TTC549 (cell line): ENCODE measurements around the gene FZD4.

Experiments used
- FAIRE-seq: peaks from 2 replicates; lab custom pipeline; 2012; peaks lifted over from hg19 to GRCh38; lab: Jason Lieb, UNC

FZD4 gene

DNA sequence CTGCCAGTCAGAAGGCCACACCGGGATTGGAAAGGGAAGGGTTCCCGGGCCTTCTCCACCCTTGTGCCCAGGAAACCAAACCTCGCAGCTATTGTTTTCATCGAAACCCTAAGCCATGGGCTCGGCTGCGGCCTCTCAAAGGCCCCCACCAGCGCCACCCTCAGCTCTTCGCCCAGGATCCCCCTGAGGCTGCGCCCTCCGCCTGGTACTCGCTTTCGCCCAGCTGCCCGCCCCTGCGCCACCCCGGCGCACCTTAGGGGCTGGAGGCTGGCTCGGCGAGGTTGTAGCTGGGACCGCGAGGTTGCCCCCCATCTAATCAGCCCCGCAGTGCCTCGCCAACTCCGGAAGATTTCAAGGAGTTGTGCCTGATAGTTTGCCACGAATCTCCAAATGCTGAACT lies 49.0 kb downstream of the FZD4 start:
- no peak for FAIRE-seq

DNA sequence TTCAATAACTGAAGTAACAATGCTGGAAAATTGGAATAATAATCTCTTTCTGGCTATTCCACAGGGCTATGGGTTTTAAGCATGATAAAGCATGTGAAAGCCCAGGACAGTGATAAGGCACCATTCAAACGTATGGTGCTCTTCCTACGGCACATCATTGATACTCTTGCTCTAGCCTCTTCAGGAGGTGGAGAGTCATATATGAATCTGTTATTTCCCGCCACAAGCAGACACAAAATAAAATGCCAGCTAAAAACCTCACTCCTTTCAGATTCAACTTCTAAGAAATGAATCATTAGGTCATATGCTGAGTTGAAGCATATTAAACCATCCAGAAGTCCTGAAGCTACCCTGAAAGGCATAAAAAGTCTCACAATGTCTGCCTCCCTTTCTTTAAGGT lies 49.9 kb downstream of the FZD4 start:
- FAIRE-seq = no peak

GRCh38 chr11:86904001-86904400 lies 51.2 kb downstream of the FZD4 start:
- FAIRE-seq = no peak

- FAIRE-seq = no peak
Measured at GRCh38 chr11:86902345-86902744, 52.9 kb downstream of the FZD4 start.

DNA sequence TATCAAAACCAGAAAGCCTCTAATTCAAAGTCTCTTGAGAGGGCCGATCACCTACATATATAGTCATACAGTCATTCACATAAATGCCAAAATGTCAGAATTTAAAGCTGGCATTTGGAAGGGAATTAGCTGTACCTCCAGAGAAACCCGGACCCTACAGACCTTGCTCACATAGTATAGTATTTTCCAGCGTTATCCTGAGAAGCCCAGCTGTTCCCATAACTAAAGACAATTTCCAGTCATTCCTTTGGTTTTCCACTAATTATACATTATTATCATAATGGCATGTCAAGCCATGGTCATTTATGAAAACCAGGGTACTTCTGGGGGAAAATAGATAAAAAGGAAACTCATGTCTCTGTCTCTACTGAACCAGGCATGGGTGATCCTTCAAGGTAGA lies 53.6 kb downstream of the FZD4 start:
- FAIRE-seq = no peak

- FAIRE-seq = no peak
Measured at GRCh38 chr11:86900162-86900561, 55.0 kb downstream of the FZD4 start.

DNA sequence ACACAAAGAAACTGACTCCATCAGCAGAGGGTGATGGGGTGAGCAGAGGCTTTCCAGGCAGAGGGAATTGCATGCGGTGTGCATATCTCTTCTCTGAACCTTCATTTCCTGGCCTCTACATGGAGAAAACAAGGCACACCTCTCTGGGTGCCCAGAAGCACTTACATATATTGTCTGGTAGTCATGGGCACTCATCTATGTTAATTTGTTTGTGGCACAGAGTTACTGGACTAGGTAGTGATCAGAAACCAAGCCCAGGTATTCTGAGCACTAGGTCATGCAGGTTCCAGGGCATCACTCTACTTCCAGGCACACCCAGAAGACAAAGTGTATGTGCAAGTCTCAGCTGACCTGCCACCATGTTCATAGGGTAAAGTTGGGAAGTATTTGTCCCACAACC lies 56.5 kb downstream of the FZD4 start:
- FAIRE-seq = no peak

GRCh38 chr11:86896441-86896841 lies 58.8 kb downstream of the FZD4 start:
- FAIRE-seq = no peak
